ENCODE data around the gene GBE1. TPM values are rescaled to one million over a fixed set of nuclear protein-coding genes. Genes with fewer than 3 reads are reported as not detected.

The GBE1 gene
- total RNA-seq, 1 experiment from 2014 or later: 36.9 TPM

DNA sequence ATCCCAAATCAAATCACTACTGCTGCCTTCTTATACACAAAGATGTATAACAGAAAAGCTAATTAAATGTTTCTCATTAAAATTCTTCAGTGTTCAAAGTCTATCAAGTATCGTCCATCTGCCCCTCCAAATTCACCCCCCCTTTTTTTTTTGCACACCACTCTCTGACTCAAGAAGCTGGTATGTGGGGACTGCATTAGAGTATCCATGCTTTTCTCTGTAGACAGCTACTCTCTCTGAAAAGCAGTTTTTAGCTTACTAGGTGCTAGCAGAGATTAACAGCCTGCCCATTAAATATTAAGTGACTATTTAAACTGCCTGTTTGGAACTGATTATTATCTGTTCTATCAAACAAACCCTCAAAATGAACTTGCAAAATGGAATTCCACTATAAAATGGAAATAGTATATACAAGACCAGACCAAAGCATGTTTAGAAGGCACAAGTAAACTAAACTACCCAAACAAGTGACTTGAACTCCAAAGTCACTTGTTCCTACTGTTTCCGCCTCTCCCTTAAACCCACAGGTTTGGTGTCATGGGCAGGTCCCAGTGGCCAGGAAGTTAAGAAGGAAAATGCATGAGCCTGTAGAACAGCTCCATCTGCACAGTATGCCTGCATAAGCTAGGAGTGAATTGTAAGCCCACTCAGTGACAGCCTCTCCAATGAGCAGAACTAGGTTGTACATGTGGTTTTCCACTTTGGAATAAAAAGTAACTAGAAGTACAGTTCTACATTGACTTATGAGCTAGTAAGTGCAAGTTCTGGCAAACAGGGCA lies 32.5 kb downstream of the GBE1 start:
- no peak for DNase-seq

GRCh38 chr3:81726735-81727134 lies 34.7 kb downstream of the GBE1 start:
- H3K4me3 ChIP-seq: no peak overlapping the region
- H3K36me3 ChIP-seq: no peaks in the 10 kb centered on the region
- no peaks in the 10 kb centered on the region for H3K27me3 ChIP-seq

More for the DNA sequence above, 32.5 kb downstream of the GBE1 start:
- H3K9me3 ChIP-seq: no peaks in the 10 kb centered on the region
- H3K27me3 ChIP-seq: no peaks in the 10 kb centered on the region
- H3K4me3 ChIP-seq: no peak overlapping the region
- H3K36me3 ChIP-seq: no peaks in the 10 kb centered on the region

DNA sequence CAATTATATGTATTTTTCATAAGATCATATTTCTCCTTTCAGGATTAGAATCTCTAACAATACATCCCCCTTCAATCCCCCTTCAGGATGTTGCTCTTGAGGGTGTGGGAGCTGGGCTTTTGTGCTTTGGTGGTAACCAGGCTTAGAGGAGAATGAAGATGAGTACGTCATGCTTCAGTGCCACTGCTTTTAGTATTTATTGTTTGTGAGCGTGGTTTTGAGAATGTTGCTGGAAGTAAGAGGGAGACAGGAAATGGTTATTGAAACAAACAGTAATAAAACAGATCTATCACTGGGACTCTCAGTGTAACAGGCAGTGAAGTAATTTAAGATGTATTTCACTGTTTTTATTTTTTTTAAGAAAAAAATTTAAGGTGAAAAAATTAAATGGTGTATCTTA lies 35.3 kb downstream of the GBE1 start:
- Histone ChIP-seq H3K4me3 (no peak overlapping the region), H3K36me3 (no peaks in the 10 kb centered on the region), H3K9me3 (no peaks in the 10 kb centered on the region), H3K27me3 (no peaks in the 10 kb centered on the region)
- no peak for DNase-seq

More at GRCh38 chr3:81726735-81727134, 34.7 kb downstream of the GBE1 start:
- no peak for DNase-seq
- H3K9me3 ChIP-seq: no peaks in the 10 kb centered on the region

DNA sequence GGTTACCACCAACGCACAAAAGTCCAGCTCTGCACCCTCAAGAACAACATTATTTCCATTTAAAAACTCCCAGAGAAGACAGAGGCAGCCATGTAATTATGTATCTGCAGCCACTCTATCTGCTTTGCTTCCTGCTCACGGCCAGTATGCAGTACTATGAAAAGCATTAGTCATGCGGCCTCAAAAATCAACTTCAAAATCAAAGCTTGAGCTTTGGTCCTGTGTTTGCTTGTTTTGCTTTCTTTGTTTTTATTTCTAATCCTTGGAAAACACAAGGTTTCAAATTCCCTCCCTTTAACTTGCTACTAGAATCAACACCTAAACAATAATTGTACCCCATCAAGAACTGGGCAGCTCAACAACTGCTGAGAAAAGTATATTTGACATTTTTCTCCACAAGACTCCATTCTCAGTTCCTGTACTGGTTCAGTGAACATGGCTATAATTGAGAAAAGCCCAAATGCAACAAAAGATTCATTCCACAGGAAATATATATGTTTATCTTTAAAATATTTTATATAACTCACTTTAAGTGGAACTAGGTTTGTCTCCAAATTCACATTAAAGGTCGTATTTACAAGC lies 37.6 kb downstream of the GBE1 start:
- H3K4me3 ChIP-seq: no peak overlapping the region
- no peaks in the 10 kb centered on the region for H3K9me3 ChIP-seq
- DNase-seq: peak; percentile 22
- no peaks in the 10 kb centered on the region for H3K27me3 ChIP-seq
- no peaks in the 10 kb centered on the region for H3K36me3 ChIP-seq

DNA sequence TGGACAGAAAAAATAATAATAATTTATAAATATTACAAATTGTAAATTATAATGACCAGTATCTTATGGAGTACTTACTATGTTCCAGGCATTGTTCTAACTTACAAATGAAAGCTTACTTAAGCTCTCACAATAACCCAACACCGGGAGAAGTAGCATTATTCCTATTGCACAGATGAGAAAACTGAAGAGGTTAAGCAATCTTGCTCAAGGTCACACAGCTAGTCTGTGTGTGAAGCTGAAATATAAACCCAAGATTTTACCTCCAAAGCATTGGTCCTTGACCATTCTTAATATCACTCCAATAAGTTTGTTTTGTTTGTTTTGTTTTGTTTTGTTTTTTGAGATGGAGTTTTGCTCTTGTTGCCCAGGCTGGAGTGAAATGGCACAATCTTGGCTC lies 43.1 kb downstream of the GBE1 start:
- no peak for DNase-seq
- Histone ChIP-seq H3K36me3 (no peaks in the 10 kb centered on the region; the same call in 1 of the 2 replicates), H3K4me3 (no peak overlapping the region), H3K9me3 (no peaks in the 10 kb centered on the region), H3K27me3 (no peaks in the 10 kb centered on the region)

DNA sequence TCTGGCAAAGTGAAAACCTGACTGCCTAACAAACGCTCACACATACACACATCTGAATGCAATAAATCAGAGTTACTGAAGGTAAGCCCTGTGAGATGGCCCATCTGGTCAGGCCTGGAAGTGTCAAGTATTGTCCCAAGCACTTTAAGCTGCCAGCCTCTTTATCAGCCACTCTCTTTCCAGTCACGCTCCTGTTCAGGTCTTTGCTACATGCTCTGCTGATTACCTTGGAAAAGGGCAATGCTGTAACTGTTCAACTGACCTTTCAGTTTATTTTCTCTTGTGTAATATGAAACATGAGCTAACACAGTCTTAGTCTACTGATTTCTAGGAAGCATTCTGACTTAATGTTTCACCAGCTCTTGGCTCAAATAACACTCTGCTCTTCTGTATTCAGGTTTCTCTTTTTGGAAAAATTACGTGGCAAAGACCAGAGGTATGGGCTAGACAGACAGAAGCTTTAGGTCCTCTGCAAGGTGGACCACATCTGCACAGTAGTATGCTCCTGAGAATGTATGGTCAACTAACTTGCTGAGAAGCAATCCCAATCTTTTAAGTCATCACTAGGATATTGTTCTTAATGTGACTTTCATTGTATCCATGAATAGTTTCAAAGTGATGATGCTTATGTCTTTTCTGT lies 44.5 kb downstream of the GBE1 start:
- DNase-seq: no peak

GRCh38 chr3:81713031-81713430 lies 48.4 kb downstream of the GBE1 start:
- no peaks in the 10 kb centered on the region; the same call in 1 of the 2 replicates for H3K36me3 ChIP-seq
- no peak for DNase-seq
- no peaks in the 10 kb centered on the region for H3K9me3 ChIP-seq
- H3K27me3 ChIP-seq: no peaks in the 10 kb centered on the region
- H3K4me3 ChIP-seq: no peak overlapping the region

More for the DNA sequence above, 44.5 kb downstream of the GBE1 start:
- Histone ChIP-seq H3K27me3 (no peaks in the 10 kb centered on the region), H3K4me3 (no peak overlapping the region), H3K36me3 (no peaks in the 10 kb centered on the region; the same call in 1 of the 2 replicates), H3K9me3 (no peaks in the 10 kb centered on the region)

DNA sequence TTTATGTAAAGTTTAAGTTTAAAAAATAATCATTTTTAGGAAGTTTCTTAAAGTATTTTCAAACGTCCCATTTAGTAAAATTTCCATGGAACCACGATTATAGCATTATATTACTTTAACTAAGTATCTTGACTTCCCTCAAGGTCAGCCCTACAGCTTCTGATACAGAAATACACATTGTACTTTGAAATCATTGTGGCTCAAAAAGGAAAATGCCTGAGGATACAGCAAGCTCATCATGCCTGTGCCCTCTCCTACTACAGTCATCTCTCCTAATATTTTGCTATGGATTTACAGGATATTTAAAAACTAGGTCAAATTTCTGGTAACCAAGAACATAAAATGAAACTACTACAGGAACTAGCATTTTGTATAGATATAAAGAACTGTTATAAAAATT lies 51.8 kb downstream of the GBE1 start:
- no peaks in the 10 kb centered on the region for H3K27me3 ChIP-seq
- H3K36me3 ChIP-seq: no peaks in the 10 kb centered on the region; the same call in 1 of the 2 replicates
- no peak for DNase-seq
- no peak overlapping the region for H3K4me3 ChIP-seq
- H3K9me3 ChIP-seq: no peaks in the 10 kb centered on the region

- no peaks in the 10 kb centered on the region; the same call in 1 of the 2 replicates for H3K36me3 ChIP-seq
- no peak for DNase-seq
- no peaks in the 10 kb centered on the region for H3K27me3 ChIP-seq
- no peaks in the 10 kb centered on the region for H3K9me3 ChIP-seq
- H3K4me3 ChIP-seq: no peak overlapping the region
Observed at GRCh38 chr3:81707996-81708395, 53.4 kb downstream of the GBE1 start.

- Histone ChIP-seq H3K4me3 (no peak overlapping the region), H3K36me3 (no peaks in the 10 kb centered on the region; the same call in 1 of the 2 replicates), H3K9me3 (no peaks in the 10 kb centered on the region), H3K27me3 (no peaks in the 10 kb centered on the region)
- DNase-seq: no peak
Observed at GRCh38 chr3:81702126-81702525, 59.3 kb downstream of the GBE1 start.

GRCh38 chr3:81699536-81700320 lies 61.7 kb downstream of the GBE1 start:
- no peaks in the 10 kb centered on the region for H3K9me3 ChIP-seq
- no peaks in the 10 kb centered on the region for H3K27me3 ChIP-seq
- no peak for DNase-seq
- H3K36me3 ChIP-seq: no peaks in the 10 kb centered on the region; the same call in 1 of the 2 replicates
- H3K4me3 ChIP-seq: no peak overlapping the region

DNA sequence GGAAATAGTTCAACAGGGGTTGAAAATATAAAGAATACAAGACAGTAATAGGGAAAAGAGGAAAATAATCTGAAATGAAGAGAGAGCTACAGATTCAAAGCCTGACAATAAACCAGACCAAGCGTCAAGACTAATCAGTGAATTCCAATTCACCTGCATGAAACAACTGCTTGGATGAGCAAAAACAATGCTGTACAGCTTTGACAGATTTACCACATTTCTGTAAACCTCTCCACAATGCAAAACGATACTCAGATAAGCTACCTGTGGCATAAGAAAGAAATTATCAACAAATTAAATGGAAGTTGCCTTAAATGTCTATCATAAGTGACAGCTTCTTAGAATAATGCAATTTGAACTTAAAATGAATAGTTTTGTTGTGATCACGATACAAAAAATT lies 65.4 kb downstream of the GBE1 start:
- no peak for DNase-seq
- Histone ChIP-seq H3K27me3 (no peaks in the 10 kb centered on the region), H3K36me3 (no peaks in the 10 kb centered on the region; the same call in 1 of the 2 replicates), H3K4me3 (no peak overlapping the region), H3K9me3 (no peaks in the 10 kb centered on the region)

- DNase-seq: no peak
- H3K27me3 ChIP-seq: no peaks in the 10 kb centered on the region
- H3K4me3 ChIP-seq: no peak overlapping the region
Observed at GRCh38 chr3:81695302-81695701, 66.1 kb downstream of the GBE1 start.

GRCh38 chr3:81694662-81695061 lies 66.8 kb downstream of the GBE1 start:
- Histone ChIP-seq H3K27me3 (no peaks in the 10 kb centered on the region), H3K4me3 (no peak overlapping the region), H3K36me3 (no peaks in the 10 kb centered on the region), H3K9me3 (no peaks in the 10 kb centered on the region)
- DNase-seq: no peak

More at GRCh38 chr3:81695302-81695701, 66.1 kb downstream of the GBE1 start:
- Histone ChIP-seq H3K36me3 (no peaks in the 10 kb centered on the region; the same call in 1 of the 2 replicates), H3K9me3 (no peaks in the 10 kb centered on the region)

- no peaks in the 10 kb centered on the region for H3K36me3 ChIP-seq
- no peak for DNase-seq
- H3K9me3 ChIP-seq: no peaks in the 10 kb centered on the region
- no peaks in the 10 kb centered on the region for H3K27me3 ChIP-seq
- H3K4me3 ChIP-seq: no peak overlapping the region
Observed at GRCh38 chr3:81692766-81693165, 68.7 kb downstream of the GBE1 start.

- Histone ChIP-seq H3K27me3 (no peaks in the 10 kb centered on the region), H3K36me3 (no peaks in the 10 kb centered on the region), H3K4me3 (no peak overlapping the region), H3K9me3 (no peaks in the 10 kb centered on the region)
- DNase-seq: no peak
Observed at GRCh38 chr3:81689617-81690016, 71.8 kb downstream of the GBE1 start.

Data from MG63 (cell line).